GM19438 (cell line): ENCODE results near the gene AGO4.
A peak's percentile ranks its signal among the peaks of the same experiment; 100 is the strongest.
"Not testable (repeated sequence)": the region's sequence is repeated elsewhere in the genome, so short reads cannot be mapped to it uniquely, and the experiment has no call there.

Source experiments
- ATAC-seq: cut with Tn5 transposase; IDR thresholded peaks from one replicate; pipeline ENCODE4 v1.9.1; 2021; ENCODE audit warnings: low read depth; ENCODE audit not compliant: unreplicated experiment

The AGO4 gene

DNA sequence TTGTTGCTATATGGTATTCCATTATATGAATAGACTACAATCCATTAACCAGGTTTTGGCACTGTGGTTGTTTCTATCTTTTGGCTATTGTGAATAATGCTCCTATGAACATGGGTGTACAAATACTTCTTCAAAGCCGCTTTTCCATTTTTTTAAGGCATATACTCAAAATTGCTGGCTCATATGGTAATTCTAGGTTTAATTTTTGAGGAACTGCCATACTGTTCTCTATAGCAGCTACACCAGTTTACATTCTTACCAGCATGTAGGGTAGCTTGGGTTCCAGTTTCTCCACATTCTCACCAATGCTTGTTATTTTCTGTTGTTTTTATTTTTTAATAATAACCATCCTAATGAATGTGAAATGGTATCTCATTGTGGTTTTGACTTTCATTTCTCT, 55.3 kb downstream of the AGO4 start:
- no peak for ATAC-seq

DNA sequence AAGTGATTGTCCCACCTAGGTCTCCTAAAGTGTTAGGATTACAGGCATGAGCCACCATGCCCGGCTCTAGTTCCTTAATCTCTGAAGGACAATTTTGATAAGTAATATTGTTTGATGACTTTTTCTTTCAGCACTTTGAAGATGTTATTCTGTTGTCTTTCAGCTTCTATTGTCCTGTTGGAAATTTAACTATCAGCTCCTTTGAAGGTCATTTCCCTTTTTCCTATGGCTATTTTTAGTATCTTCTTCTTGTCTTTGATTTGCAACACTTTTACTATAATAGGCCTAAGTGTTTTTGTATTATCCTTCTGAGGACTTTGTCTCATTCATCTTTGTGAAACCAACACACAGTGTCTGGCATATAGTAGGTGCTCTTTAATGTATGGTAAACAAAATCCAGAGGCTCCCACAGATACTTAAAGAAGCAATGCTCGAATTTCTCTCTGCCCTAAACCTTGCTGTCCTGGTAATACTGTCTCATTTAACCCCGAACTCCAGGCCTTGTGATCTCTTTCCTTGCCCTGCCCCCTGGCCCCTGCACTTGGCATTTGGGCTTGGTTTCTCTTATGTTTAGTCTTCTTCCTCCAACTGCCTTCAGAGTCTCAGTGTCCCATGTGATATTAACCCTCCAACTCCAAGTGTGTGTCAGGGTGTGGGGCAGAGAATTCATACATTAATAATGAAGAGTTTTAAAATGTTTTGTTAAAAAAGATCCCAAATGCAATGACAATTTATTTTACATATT, 56.2 kb downstream of the AGO4 start:
- ATAC-seq: no peak

DNA sequence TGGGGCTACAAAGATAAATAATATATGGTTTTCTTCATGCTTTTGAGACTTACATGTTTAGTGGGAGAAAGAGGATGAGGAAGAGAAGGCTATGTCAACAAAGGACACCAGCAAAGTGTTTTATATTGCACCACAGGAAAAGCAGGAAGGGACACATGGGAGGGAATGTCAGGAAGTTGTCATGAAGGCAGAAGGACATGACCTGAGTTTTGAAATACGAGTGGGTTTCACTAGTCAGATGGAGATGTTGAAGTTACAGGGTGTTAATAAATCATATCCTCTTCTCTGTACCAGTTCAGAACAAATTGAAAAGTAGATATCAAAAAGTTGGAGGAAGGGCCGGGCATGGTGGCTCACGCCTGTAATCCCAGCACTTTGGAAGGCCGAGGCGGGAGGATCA, 57.0 kb downstream of the AGO4 start:
- ATAC-seq: no peak

DNA sequence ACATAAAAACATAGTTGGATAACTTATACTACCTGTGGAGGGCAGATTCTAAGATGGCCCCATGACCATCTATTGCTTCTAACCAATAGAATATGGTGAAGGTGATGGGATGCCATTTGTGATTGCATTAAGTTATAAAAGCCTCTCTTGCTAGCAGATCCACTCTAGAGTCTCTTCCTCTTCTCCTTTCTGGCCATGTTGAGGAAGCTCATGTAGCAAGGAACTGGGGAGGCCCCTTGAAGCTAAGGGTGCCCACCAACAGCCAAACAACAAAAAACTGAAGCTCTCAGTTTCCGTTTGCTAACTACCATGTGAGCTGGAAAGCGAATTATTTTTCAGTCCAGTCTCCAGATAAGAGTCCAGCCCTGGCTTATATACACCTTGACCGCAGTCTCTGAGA, 59.2 kb downstream of the AGO4 start:
- no peak for ATAC-seq

DNA sequence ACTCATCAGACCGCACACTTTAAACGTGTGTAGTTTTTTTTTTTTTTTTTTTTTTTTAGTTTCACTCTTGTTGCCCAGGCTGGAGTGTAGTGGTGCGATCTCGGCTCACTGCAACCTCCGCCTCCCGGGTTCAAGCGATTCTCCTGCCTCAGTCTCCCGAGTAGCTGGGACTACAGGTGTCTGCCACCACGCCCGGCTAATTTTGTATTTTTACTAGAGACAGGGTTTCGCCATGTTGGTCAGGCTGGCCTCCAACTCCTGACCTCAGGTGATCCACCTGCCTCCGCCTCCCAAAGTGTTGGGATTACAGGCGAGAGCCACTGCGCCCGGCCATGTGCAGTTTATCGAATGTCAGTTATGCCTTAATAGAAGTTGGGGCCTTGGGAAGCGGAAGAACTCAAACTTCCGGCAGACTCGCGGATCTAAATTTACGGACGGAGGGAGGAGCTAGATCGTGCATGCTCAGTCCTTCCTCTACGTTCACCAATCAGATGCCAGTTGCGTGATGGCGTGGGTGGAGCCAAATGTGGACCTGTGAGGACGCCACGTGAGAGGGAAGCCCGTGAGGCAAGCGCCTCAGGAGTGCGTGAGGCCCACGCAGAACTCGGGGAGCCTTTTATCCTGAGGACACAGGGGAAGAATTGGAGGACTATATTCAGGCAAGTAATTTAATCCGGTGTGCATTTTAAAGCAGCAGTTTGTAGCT, 61.6 kb downstream of the AGO4 start:
- ATAC-seq: not testable (repeated sequence)

DNA sequence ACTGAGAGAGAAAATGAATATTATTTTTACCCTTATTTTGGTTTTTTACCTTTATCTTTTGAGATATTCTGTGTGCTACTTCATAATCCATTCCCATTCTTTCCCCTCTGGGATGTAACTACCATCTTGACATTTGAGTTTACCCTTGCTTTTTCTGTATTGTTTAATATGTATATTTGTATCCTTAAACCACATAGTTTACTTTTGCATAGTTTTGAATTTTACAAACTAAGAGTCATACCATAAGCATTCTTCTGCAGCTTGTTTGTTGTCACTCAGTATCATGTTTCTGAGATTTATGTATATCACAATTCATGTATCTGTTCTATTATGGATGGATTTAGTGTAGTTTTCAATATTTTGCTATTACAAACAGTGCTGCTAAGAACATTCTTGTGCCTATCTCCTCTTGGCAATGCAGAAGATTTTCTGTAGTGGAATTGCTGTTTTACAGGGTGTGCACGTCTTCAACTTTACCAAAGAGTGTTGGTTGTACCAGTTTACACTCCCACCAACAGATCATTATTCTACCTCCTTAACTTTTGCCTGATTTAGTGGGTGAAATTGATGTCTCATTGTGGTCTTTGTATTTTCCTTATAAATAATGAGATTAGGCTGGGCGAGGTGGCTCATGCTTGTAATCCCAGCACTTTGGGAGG, 63.0 kb downstream of the AGO4 start:
- ATAC-seq: no peak

DNA sequence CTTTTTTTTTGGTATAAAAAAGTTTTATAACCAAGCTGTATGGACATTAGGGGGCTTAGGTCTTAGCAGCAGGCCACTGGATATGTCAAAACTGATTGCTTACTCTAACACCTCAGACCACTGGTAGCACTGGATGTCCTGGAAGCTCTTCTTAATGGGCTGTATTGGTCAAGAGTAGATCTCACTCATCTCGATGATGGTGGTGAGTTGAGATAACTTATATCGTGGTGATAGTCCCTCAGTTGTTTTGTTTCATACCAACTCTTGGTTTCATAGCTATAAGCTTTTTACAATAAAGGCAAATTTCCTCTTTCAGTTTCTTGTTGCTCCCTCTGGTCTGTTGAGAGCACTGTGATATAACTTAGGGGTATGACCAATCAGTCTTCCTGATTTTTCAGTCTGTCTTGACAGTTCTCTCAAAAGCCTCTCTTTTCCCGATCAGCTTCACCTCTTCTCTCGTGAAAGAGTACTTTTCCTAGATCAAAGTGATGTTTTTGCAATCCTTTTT, 65.5 kb downstream of the AGO4 start:
- ATAC-seq: no peak

DNA sequence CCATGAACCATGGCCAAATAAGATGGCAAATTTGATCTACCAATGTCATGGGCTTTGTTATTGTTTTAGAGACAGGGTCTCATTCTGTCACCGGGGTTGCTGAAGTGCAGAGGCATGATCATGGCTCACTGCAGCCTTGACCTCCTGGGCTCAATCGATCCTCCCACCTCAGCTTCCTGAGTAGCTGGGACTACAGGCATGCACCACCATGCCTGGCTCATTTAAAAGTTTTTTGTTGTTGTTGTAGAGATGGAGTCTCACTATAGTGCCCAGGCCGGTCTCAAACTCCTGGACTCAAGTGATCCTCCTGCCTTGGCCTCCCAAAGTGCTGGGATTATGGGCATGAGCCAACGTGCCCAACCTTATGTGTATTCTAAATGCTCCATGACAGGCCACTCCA, 66.3 kb downstream of the AGO4 start:
- not testable (repeated sequence) for ATAC-seq

DNA sequence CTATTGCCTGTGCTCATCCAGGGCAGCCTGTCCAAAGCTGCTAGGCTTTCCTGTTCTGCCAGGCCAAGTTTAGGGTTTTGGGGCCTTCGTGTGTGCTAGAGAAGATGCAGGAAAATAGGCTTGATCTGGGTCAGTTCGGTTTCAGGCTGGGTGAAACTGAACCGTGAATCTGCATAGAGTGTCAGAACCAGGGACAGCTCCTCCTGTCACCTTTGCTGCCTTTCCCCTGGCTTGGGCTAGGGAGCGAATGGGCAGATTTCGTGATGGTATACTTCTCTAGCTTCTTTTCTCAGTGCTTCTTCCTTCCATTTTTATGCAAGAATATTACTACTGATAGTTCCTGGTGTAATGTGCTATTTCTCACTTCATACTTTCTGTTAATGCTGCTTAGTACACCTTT, 69.2 kb downstream of the AGO4 start:
- ATAC-seq: no peak

DNA sequence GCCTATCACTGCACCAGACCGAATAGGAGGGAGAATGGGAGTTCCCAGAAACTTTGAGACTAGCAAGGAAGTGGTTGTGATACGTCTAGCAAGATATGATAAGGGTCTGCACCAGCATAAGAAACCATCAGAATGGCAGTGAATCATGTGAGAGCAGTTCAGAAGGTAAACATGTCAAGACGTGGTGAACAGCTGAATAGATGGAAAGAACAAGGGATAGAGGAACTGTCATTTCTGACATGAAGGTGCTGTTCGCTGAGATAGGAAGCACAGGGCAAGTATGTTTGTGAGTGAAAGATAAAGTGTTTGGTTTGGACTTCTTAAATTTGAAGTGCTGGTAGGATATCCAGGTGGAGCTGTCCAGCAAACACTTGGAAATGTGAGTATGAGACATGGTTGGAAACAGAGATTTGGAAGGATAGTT, 74.0 kb downstream of the AGO4 start:
- ATAC-seq: no peak

DNA sequence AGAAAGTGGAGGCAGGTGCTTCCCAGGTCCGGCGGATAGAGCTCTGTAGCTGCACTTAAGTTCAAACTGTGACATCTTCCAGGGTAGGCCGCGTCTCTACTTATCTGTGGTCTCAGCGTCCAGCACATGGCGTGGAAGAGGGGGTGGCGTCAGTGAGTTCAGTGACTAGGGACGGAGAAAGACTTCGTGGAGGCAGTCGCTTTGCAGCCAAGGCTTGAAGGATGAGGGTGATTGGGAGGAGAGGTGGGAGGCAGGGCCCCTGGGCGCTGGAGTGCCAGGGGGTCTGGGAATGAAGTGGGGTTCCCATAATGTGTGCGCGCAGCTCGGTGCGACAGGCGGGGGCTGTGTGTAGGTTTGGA, 74.7 kb downstream of the AGO4 start:
- ATAC-seq: no peak

DNA sequence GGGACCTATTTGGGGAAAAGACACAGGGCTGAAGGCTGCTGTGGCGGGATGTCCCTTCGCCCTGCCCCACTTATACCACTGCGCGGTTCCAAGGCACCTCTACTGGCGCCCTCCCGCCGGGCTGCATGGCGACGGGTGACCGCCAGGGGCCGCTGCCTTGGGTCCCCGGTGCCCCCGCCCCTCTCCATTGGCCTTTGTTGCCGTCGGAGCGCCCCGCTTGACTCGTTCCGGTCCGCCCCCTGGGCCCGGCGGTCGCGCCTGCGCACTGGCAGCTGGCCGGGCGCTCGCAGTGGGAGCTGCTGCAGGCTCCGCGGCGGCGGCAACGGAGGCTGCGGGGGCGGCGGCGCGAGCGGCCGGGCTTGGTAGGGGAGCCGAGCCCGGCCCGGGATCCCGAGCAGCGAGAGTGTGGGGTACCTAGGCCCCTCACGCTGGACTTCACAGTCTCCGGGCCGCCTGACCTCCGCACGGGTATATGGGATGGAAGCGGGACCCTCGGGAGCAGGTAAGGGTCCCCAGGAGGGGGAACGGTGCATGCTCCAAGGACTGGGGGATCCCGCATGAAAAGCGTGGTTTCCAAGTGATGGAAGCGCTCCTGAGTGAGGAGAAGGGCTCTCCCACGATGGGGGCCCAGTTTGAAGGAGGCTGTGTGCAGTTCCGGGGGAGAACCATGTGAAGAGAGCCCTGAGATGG, 75.3 kb downstream of the AGO4 start, which contains the start of gene AGO1:
AGO1 (plus strand) TSS at position 265 of the 690 bp plus-strand sequence; CDS start at position 478, 213 bp downstream.
- ATAC-seq: peak; percentile 83

DNA sequence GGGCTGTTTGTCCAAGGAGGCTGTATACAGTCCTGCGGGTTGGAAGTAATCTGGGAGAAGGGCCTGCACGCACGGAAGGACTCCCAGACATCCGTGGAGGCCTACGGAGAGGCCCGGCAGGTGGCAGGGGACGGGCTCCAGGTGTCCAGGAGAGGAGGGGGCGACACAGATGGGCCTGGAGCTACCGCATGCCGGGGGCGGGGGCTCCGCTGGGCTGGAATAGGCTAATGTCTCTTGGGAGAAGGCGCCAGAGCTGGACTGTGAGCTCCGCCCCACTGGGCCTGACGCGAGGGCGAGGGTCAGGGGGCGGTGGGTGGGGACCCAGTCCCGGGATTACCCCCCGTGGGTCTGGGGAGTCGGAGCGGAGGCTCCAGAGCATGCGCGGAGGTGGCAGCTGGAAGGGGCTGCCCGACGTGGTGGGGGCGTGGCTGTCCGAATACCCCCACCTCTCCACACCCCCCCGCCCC, 75.9 kb downstream of the AGO4 start:
- ATAC-seq: peak; percentile 25

DNA sequence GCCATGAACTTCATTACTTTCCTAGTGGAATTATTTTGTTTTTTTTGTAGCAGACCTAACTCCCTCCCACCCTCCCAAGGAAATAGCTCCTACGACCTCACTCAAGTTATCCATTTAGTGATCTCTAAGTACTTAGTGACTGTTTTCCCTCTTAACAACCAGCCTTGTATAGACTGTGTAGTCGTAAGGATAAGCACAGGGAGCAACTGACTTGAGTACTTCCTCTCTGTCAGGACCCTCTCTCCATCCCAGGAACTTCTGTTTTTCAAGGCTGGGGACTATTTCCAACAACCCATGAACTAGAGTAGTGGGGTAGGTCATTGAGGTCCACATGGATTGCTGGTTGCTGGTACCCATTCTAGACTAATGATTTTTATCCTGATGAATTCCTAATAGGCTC, 77.1 kb downstream of the AGO4 start:
- no peak for ATAC-seq

DNA sequence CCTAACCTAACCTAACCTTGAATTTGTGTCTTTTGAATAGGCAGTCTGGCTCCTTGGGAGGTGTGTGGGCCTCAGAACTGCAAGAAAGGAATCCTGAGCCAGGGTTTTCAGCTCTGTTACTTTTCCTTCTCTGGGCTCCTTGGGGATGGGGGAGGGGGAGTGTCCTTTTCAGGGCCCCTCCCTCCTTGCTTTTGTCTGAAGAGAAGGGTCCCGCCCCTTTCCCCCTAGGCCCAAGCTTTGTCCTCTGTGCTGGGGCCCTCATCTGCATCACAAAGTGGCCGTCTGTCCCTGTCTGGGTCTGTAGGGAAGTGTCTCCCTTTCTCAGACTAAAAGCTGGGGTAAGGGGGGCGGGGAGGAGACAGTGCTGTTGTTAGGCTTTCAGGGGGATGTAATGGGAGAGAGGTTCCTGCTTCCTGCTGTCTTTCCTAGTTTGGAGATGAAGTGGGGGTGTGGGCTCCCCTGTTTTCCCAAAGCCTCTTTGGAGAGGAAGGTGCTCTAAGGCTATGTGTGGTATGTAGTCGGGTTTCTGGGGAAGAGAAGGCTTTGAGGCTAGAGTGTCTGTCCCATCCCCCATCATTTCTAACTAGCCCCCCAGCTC, 78.2 kb downstream of the AGO4 start:
- ATAC-seq: no peak

DNA sequence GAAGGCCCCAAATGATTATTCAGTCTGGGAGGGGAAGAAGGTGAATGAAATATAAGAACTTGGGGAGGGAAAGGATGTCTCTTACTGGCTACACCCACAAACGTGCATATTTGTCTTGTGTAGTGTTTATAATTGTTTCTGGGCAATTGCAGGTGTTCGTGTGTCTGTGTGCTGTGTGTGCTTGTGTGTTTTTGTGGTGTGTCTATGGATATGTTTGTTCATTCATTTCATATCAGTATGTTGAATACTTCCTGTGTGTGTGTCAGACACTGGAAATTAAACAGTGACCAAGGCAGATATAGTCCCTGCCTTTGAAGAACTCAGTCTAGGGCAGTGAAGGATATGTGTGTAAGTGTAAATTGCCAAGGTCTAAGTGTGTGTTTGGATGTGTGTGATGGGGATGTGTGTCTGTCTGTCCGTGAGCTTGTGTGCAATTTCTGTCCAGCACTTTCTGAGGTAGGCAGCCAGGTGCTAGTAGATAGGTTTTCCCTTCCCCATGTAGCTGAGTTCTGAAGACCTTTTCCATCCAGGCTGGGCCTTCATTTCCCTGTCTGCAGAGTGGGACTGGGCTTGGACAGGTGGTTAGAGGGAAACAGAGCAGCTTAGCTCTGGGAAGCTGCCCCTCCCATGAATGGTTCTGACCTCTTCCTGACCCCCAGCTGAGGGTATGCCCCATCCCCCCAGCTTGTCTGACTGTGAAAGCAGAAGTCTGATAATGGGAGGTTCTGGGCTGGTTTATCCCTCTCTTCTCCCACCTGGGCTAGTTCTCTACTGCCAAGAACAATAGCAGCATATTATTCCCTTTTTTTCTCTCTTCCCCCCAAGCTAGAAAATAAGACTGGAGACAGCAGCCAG, 79.0 kb downstream of the AGO4 start:
- ATAC-seq: no peak

DNA sequence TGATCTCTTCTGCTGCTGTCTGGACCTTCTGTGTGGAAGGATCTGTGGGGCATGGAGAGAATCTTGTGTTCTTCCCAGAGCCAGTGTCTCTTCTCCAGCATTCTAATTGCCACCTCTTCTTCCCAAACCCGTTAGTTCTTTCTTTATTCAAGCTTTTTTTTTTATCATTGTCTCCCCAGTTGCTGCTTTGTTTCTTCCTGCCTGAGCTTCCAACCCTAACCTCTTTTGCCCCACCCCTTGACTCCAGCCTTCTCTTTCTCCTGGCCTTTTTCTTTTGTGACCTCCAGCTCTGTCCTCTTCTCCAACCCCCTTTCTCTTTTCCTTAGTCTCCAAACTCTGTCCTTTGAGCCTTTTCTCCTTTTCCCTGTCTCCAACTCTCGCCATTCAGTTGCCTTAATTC, 79.7 kb downstream of the AGO4 start:
- ATAC-seq: no peak

DNA sequence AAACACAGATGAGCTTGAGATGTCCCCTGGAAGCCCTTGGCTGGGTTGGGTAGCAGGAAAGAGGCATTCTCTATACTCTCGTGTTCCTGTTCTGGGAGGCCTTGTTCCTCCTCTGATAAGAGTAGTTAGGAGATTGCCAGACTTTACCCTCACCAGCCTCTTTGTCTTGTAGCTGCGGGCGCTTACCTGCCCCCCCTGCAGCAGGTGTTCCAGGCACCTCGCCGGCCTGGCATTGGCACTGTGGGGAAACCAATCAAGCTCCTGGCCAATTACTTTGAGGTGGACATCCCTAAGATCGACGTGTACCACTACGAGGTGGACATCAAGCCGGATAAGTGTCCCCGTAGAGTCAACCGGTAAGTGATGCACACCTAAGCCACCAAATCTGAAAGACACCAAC, 80.4 kb downstream of the AGO4 start:
- ATAC-seq: no peak

DNA sequence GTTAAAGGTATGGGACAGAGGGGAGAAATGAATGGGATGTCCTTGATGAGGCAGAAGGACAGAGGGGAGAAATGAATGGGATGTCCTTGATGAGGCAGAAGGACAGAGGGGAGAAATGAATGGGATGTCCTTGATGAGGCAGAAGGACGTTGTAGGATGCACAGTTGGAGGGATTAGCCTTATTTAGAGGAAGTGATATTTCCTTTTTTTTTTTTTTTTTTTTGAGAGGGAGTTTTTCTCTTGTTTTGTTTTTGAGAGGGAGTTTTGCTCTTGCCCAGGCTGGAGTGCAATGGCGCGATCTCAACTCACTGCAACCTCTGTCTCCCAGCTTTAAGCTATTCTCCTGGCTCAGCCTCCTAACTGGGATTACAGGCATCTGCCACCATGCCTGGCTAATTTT, 81.2 kb downstream of the AGO4 start:
- not testable (repeated sequence) for ATAC-seq
